ENCODE data around the gene SPATA6.
"Not testable (repeated sequence)": the region's sequence is repeated elsewhere in the genome, so short reads cannot be mapped to it uniquely, and the experiment has no call there.

The SPATA6 gene

GRCh38 chr1:48311829-48312228 is 160.2 kb downstream of the SPATA6 start:
- H3K9me3 Mint-ChIP-seq: peaks cover 18% of the 10 kb centered on the region
- not testable (repeated sequence) for H3K4me3 Mint-ChIP-seq; H3K4me1 Mint-ChIP-seq; H3K27ac Mint-ChIP-seq (ENCODE audit: low read depth); ATAC-seq (replicated peaks; ENCODE audit: extremely low read depth, poor library complexity, severe bottlenecking); DNase-seq (ENCODE audit: low spot score in 2 of 2); H3K36me3 Mint-ChIP-seq (ENCODE audit: insufficient read depth)
- peaks cover 33% of the 10 kb centered on the region for H3K27me3 Mint-ChIP-seq

- Mint-ChIP-seq H3K27me3 (peaks cover 28% of the 10 kb centered on the region), H3K9me3 (peaks cover 16% of the 10 kb centered on the region), H3K4me1 (no peaks in the 10 kb centered on the region), H3K36me3 (ENCODE audit: insufficient read depth) (no peaks in the 10 kb centered on the region), H3K4me3 (no peak overlapping the region), H3K27ac (ENCODE audit: low read depth) (no peak overlapping the region)
- DNase-seq (ENCODE audit: low spot score in 2 of 2) (no peak), ATAC-seq (replicated peaks; ENCODE audit: extremely low read depth, poor library complexity, severe bottlenecking) (no peak)
Measured at GRCh38 chr1:48309564-48310082, 162.4 kb downstream of the SPATA6 start.

- no peaks in the 10 kb centered on the region for H3K36me3 Mint-ChIP-seq (ENCODE audit: insufficient read depth)
- ATAC-seq (replicated peaks; ENCODE audit: extremely low read depth, poor library complexity, severe bottlenecking) (no peak), DNase-seq (ENCODE audit: low spot score in 2 of 2) (no peak)
- H3K4me3 Mint-ChIP-seq: no peak overlapping the region
- no peak overlapping the region for H3K27ac Mint-ChIP-seq (ENCODE audit: low read depth)
- H3K9me3 Mint-ChIP-seq: peaks cover 5% of the 10 kb centered on the region
- no peaks in the 10 kb centered on the region for H3K4me1 Mint-ChIP-seq
- peaks cover under 1% of the 10 kb centered on the region for H3K27me3 Mint-ChIP-seq
Measured at GRCh38 chr1:48302652-48303051, 169.4 kb downstream of the SPATA6 start.

- DNase-seq (ENCODE audit: low spot score in 2 of 2) (no peak), ATAC-seq (replicated peaks; ENCODE audit: extremely low read depth, poor library complexity, severe bottlenecking) (no peak)
- Mint-ChIP-seq H3K27me3 (peaks cover 24% of the 10 kb centered on the region), H3K27ac (ENCODE audit: low read depth) (no peak overlapping the region), H3K4me3 (no peak overlapping the region), H3K4me1 (no peaks in the 10 kb centered on the region), H3K9me3 (peaks cover 2% of the 10 kb centered on the region), H3K36me3 (ENCODE audit: insufficient read depth) (no peaks in the 10 kb centered on the region)
Measured at GRCh38 chr1:48294656-48295055, 177.3 kb downstream of the SPATA6 start.

- not testable (repeated sequence) for H3K9me3 Mint-ChIP-seq; DNase-seq (ENCODE audit: low spot score in 2 of 2); H3K36me3 Mint-ChIP-seq (ENCODE audit: insufficient read depth); H3K27ac Mint-ChIP-seq (ENCODE audit: low read depth); H3K4me1 Mint-ChIP-seq; ATAC-seq (replicated peaks; ENCODE audit: extremely low read depth, poor library complexity, severe bottlenecking); H3K4me3 Mint-ChIP-seq
- H3K27me3 Mint-ChIP-seq: peaks cover 24% of the 10 kb centered on the region
Measured at GRCh38 chr1:48294094-48294493, 177.9 kb downstream of the SPATA6 start.

- H3K27me3 Mint-ChIP-seq: peaks cover 24% of the 10 kb centered on the region
- H3K4me1 Mint-ChIP-seq: no peaks in the 10 kb centered on the region
- H3K4me3 Mint-ChIP-seq: no peak overlapping the region
- DNase-seq (ENCODE audit: low spot score in 2 of 2): no peak
- no peaks in the 10 kb centered on the region for H3K9me3 Mint-ChIP-seq
- H3K27ac Mint-ChIP-seq (ENCODE audit: low read depth): no peak overlapping the region
- no peak for ATAC-seq (replicated peaks; ENCODE audit: extremely low read depth, poor library complexity, severe bottlenecking)
- H3K36me3 Mint-ChIP-seq (ENCODE audit: insufficient read depth): no peaks in the 10 kb centered on the region
Measured at GRCh38 chr1:48292706-48293105, 179.3 kb downstream of the SPATA6 start.

GRCh38 chr1:48291421-48291820 is 180.6 kb downstream of the SPATA6 start:
- Mint-ChIP-seq H3K36me3 (ENCODE audit: insufficient read depth) (no peaks in the 10 kb centered on the region), H3K9me3 (no peaks in the 10 kb centered on the region), H3K27me3 (peaks cover 24% of the 10 kb centered on the region)

GRCh38 chr1:48285525-48285924 is 186.5 kb downstream of the SPATA6 start:
- Mint-ChIP-seq H3K9me3 (peaks cover 5% of the 10 kb centered on the region), H3K36me3 (ENCODE audit: insufficient read depth) (no peaks in the 10 kb centered on the region), H3K4me1 (no peaks in the 10 kb centered on the region), H3K27me3 (peaks cover 10% of the 10 kb centered on the region), H3K4me3 (no peak overlapping the region), H3K27ac (ENCODE audit: low read depth) (no peak overlapping the region)
- no peak for ATAC-seq (replicated peaks; ENCODE audit: extremely low read depth, poor library complexity, severe bottlenecking)
- DNase-seq (ENCODE audit: low spot score in 2 of 2): no peak

More at GRCh38 chr1:48291421-48291820, 180.6 kb downstream of the SPATA6 start:
- DNase-seq (ENCODE audit: low spot score in 2 of 2) (no peak), ATAC-seq (replicated peaks; ENCODE audit: extremely low read depth, poor library complexity, severe bottlenecking) (no peak)
- H3K4me1 Mint-ChIP-seq: no peaks in the 10 kb centered on the region
- H3K4me3 Mint-ChIP-seq: no peak overlapping the region
- no peak overlapping the region for H3K27ac Mint-ChIP-seq (ENCODE audit: low read depth)

- peaks cover 10% of the 10 kb centered on the region for H3K27me3 Mint-ChIP-seq
- not testable (repeated sequence) for H3K36me3 Mint-ChIP-seq (ENCODE audit: insufficient read depth); H3K9me3 Mint-ChIP-seq; H3K4me3 Mint-ChIP-seq; H3K4me1 Mint-ChIP-seq; ATAC-seq (replicated peaks; ENCODE audit: extremely low read depth, poor library complexity, severe bottlenecking); H3K27ac Mint-ChIP-seq (ENCODE audit: low read depth); DNase-seq (ENCODE audit: low spot score in 2 of 2)
Measured at GRCh38 chr1:48284696-48285420, 187.1 kb downstream of the SPATA6 start.

GRCh38 chr1:48282329-48282728 is 189.7 kb downstream of the SPATA6 start:
- H3K27me3 Mint-ChIP-seq: peaks cover 23% of the 10 kb centered on the region
- not testable (repeated sequence) for H3K27ac Mint-ChIP-seq (ENCODE audit: low read depth); H3K36me3 Mint-ChIP-seq (ENCODE audit: insufficient read depth); H3K4me1 Mint-ChIP-seq; H3K9me3 Mint-ChIP-seq; ATAC-seq (replicated peaks; ENCODE audit: extremely low read depth, poor library complexity, severe bottlenecking); DNase-seq (ENCODE audit: low spot score in 2 of 2); H3K4me3 Mint-ChIP-seq

- not testable (repeated sequence) for ATAC-seq (replicated peaks; ENCODE audit: extremely low read depth, poor library complexity, severe bottlenecking)
Measured at GRCh38 chr1:48277437-48277836, 194.6 kb downstream of the SPATA6 start.

GRCh38 chr1:48266576-48266975 is 205.4 kb downstream of the SPATA6 start:
- H3K27me3 Mint-ChIP-seq: peaks cover 13% of the 10 kb centered on the region
- H3K9me3 Mint-ChIP-seq: no peaks in the 10 kb centered on the region
- no peaks in the 10 kb centered on the region for H3K4me1 Mint-ChIP-seq
- DNase-seq (ENCODE audit: low spot score in 2 of 2) (no peak), ATAC-seq (replicated peaks; ENCODE audit: extremely low read depth, poor library complexity, severe bottlenecking) (no peak)
- no peaks in the 10 kb centered on the region for H3K36me3 Mint-ChIP-seq (ENCODE audit: insufficient read depth)
- H3K27ac Mint-ChIP-seq (ENCODE audit: low read depth): no peak overlapping the region
- H3K4me3 Mint-ChIP-seq: no peak overlapping the region

More at GRCh38 chr1:48277437-48277836, 194.6 kb downstream of the SPATA6 start:
- not testable (repeated sequence) for H3K36me3 Mint-ChIP-seq (ENCODE audit: insufficient read depth); H3K9me3 Mint-ChIP-seq; H3K4me3 Mint-ChIP-seq; H3K27ac Mint-ChIP-seq (ENCODE audit: low read depth); H3K4me1 Mint-ChIP-seq; DNase-seq (ENCODE audit: low spot score in 2 of 2)
- H3K27me3 Mint-ChIP-seq: peaks cover 26% of the 10 kb centered on the region

- Mint-ChIP-seq H3K9me3 (no peaks in the 10 kb centered on the region), H3K27me3 (peaks cover 17% of the 10 kb centered on the region), H3K36me3 (ENCODE audit: insufficient read depth) (no peaks in the 10 kb centered on the region), H3K4me1 (no peaks in the 10 kb centered on the region), H3K27ac (ENCODE audit: low read depth) (no peak overlapping the region), H3K4me3 (no peak overlapping the region)
- ATAC-seq (replicated peaks; ENCODE audit: extremely low read depth, poor library complexity, severe bottlenecking) (no peak), DNase-seq (ENCODE audit: low spot score in 2 of 2) (no peak)
Measured at GRCh38 chr1:48263041-48263440, 209.0 kb downstream of the SPATA6 start.
